IPS-11a (cell line): ENCODE measurements around the gene MCHR1.
"Not testable (repeated sequence)": the region's sequence is repeated elsewhere in the genome, so short reads cannot be mapped to it uniquely, and the experiment has no call there.

Experiments used
- H3K4me3 ChIP-seq: one replicate; pipeline ENCODE4 v1.5.1; 2013; ENCODE audit warnings: low read depth, low read length, control low read depth

The MCHR1 gene

DNA sequence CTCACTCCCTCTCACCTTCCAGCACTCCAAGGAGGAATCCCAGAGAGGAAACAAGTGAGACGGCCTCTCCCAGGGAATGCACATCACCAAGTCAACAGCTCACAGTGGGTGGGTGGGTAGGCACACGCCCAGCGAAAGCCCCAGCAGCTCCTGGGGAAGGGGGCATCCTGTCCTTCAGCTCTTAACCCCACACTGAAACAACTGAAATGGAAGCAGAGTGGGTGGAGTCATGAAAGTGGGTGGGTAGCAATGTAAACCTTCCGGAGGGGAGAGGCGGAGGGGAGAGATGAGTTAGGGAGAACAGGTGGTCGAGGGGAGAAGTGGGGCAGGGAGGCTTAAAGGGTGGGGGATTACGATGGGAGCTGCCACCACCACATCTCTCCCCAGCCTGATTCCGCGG lies 5.4 kb downstream of the MCHR1 start:
- peak overlapping the region; percentile 6 for H3K4me3 ChIP-seq

DNA sequence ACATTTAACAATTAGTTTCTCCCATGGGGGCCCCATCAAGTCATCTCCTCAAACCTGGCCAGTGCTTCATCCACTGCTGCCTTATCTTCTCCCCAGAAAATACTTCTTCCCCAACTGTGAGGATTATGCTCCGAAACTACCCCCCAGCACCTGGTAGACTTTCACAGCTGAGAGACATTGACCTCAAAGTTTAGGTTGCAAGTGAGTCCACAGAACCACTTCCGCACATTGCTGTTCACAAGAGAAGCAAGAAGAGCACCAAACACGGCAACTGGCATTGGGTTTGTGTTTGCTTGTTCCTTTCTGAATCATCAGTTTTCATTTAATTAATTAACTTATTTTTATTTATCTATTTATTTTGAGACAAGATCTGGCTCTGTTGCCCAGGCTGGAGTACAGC lies 6.1 kb downstream of the MCHR1 start:
- H3K4me3 ChIP-seq = no peak overlapping the region

DNA sequence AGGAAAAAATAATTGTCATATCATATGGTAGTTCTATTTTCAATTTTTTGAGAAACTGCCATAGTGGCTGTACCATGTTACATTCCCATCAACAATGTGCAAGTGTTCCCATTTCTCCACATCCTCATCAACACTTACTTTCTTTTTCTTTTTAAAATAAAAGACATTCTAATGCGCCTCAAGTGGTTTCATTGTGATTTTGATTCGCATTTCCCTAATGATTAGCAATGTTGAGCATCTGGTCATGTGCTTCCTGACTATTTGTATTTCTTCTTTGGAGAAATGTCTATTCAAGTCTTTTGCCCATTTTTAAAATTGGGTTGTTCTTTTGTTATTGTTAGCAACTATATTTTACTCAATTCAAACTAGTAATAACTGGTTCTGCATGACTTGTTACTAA lies 8.4 kb downstream of the MCHR1 start:
- no peak overlapping the region for H3K4me3 ChIP-seq

DNA sequence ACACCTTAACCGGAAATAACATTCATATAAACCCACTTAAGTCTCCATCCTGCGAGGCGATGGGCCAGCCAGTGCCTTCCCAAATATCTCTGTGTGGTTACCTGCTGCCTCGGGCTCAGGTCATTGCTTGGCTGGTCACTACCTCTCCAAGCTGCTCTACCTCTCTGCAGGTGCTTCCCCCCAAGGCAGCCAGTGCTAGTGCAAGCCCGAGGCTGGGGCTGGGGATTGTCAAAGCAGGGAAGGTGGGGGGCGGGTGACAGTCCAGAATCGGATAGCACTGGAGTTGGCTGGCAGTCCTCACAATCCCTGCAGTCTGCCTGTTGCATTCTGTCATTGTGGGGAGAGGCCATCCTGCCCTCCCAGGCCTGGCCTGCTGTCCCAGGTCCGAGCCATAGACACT lies 11.1 kb downstream of the MCHR1 start:
- no peak overlapping the region for H3K4me3 ChIP-seq

DNA sequence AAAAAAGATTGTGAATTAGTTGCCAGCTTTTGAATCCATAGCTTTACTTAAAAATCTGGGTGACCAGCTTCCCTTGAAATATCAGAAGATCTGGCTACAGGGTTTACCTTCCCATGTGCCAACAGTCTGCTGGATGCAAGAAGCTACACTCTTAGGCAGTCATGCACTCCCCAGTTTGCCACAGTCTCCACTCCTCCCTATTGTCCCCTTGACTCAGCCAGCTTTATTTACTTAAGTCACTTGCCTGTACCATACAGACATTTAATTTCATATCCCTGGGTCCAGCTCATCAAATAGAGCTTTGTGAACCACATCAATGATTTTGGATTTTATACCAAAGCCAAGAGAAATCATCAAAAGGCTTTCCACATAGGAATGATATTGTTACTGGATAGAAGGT lies 12.2 kb downstream of the MCHR1 start:
- no peak overlapping the region for H3K4me3 ChIP-seq

DNA sequence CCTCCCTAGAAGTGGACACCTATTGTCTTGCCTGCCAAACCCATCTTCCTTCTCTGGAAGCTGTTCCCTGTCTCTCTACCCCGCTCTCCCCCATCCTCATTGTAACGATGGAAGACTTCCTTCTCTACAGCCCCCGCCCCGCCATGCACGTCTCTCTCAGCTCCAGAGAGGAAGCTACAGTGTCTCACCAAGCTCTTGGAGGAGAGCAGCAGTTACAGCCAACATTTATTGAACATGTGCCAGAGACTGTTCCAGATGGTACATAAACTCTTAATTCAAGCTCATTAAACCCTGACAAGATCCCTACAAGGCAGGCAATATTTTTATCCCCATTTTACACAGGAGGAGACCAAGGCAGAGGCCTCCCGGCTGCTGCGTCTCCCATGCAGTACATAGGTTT lies 15.1 kb downstream of the MCHR1 start:
- no peak overlapping the region for H3K4me3 ChIP-seq

DNA sequence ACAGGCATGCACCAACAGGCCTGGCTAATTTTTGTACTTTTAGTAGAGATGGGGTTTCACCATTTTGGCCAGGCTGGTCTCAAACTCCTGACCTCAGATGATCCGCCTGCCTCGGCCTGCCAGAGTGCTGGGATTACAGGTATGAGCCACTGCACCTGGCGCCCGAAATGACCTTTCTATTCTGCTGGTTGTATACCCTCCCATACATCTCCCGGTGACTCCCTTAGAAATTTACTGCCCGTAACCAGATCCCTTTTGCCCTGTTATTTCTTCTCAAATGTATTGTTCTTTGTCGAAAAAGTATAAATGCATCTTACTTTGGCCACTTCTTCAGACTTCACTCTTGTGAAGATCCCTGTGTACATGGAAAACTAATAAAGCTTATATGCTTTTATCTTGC lies 22.0 kb downstream of the MCHR1 start:
- no peak overlapping the region for H3K4me3 ChIP-seq

DNA sequence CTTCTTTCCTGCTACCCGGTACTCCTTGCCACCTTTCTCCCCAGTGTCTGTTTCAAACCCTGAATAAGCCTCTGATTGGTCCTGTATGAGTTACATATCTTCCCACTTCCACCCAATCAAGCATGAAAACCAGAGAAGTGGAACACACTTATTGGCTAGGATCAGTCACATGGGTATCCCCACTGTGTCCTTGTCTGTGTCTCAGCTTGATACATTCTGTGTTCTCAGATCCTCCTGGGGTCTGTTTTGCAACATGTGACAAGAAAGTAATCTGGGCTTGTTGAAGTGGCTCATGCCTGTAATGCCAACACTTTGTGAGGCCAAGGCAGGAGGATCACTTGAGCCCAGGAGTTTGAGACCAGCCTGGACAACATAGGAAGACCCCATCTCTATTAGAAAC lies 23.9 kb downstream of the MCHR1 start:
- H3K4me3 ChIP-seq = no peak overlapping the region

DNA sequence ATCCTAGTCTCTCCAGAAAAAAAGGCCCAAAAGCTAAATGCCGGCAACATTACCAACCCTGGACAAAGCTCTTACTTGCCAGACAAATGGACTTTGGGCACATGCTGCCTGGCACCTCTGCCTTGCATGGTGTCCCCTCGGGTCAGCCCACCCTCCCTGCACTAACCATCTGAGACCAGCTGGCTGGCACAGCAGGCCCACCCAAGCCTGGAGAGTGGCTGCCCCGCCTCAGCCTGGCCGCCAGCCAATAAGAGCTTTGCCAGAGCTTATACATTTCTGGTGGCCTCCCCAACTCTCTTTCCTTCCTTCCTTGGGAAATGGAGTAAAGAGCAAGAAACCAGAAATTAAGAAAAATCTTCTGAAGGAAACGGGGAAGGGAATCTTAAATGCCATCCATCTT lies 24.5 kb downstream of the MCHR1 start:
- H3K4me3 ChIP-seq = no peak overlapping the region

DNA sequence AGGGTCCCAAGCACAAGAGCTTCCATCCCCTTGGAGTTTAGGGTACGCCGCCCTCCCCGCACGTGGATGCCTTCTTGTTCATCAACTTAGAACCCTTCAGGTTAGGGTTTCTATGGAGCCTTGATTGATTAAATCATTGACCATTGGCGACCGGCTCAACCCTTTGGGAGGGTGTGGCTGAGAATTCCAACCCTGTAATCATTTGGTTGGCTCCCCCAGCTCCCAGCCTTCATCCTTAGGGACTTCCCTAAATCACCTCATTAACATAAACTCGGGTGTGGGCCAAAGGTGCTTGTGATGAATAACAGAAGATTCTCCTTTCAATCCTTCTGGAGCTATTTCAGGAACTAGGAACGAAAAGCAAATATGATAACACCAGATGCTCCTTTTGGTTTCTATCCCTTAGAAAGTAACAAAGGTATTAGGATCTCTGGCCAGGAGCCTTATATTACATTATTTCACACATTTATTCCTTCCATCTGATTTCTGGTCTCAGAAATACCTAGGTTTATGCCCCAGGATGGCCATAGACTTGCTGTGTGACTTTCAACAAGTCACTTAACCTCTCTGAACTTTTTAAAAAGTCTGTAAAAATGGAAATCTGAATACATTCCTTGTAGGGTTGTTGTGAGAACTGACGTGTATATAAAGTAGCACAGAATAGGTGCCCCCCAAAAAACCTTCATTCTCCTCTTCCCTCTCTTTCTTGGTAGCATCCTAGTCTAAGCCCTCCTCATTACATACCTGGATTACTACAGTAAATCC lies 26.8 kb downstream of the MCHR1 start:
- no peak overlapping the region for H3K4me3 ChIP-seq

DNA sequence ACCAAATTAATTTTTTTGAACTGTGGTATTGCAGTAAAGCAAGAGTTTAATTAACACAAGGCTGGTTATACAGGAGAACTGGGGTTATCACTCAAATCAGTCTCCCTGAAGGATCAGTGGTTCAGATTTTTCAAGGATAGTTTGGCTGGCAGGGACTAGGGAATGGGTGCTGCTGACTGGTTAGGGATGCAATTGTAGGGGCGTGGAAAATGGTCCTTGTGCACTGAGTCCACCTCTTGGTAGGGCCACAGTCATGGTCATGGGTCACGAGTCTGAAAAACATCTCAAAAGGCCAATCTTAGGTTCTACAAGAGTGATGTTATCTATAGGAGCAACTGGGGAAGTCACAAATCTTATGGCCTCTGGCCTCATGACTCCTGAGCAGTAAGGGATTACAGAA lies 27.9 kb downstream of the MCHR1 start:
- no peak overlapping the region for H3K4me3 ChIP-seq

DNA sequence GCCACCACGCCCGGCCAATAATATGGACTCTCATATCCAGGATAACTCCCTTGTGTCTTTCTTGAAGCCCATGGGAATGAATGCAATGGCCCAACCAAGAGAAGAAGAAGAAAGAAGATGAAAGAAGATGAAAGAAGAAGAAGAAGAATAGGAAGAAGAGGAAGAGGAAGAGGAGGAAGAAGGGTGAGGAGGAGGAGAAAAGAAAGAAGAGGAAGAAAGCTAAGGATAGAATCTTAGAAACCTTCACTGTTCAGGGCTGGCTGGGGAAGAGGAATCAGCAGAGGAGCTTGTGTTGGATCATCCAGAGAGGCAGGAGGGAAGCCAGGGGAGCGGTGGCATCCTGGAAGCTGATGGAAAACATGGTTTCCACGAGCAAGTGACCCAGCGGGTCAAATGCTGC lies 28.9 kb downstream of the MCHR1 start:
- H3K4me3 ChIP-seq = no peak overlapping the region

DNA sequence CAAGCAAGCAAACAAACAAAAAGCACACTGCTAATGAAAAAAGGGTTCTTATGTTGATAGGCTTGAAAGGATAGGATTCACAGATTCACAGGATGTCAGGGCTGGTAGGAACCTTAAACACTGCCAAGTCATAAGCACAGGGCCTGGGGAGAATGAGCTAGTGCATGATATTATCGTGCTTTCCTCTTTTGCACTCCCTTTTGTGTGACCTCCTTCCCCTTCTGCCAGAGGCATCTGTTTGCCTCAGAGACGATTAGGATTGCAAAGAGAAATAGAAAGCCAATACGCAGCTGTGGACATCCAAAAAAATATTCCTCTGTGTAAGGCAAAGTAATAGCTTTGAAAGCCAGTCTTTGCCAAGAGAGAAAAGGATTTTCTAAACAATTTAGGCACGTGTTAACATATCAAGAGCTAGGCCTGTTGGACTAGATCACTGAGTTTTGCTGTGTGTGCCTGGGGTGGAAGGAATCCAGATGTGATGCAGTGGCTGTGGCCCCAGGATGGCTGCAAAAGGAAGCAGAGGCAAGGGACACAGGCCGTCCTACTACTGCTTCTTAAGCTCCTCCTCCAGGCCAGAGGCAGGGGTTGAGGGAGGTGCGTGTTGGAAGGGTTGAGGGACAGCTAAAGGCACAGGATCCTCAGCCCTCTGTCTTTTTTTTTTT lies 30.6 kb downstream of the MCHR1 start:
- H3K4me3 ChIP-seq = no peak overlapping the region

DNA sequence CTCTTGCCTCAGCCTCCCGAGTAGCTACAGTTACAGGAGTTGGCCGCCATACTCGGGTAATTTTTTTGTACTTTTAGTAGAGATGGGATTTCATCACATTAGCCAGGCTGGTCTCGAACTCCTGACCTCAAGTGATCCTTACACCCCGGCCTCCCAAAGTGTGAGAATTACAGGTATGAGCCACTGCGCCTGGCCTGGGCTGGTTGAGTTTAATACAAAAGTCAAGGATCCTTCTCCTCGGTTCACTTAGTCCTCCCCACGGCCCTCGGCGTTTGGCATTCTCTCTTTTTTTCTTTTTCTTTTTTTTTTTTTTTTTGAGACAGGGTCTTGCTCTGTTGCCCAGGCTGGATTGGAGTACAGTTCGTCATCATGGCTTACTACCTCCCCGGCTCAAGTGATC lies 33.0 kb downstream of the MCHR1 start:
- no peak overlapping the region for H3K4me3 ChIP-seq

DNA sequence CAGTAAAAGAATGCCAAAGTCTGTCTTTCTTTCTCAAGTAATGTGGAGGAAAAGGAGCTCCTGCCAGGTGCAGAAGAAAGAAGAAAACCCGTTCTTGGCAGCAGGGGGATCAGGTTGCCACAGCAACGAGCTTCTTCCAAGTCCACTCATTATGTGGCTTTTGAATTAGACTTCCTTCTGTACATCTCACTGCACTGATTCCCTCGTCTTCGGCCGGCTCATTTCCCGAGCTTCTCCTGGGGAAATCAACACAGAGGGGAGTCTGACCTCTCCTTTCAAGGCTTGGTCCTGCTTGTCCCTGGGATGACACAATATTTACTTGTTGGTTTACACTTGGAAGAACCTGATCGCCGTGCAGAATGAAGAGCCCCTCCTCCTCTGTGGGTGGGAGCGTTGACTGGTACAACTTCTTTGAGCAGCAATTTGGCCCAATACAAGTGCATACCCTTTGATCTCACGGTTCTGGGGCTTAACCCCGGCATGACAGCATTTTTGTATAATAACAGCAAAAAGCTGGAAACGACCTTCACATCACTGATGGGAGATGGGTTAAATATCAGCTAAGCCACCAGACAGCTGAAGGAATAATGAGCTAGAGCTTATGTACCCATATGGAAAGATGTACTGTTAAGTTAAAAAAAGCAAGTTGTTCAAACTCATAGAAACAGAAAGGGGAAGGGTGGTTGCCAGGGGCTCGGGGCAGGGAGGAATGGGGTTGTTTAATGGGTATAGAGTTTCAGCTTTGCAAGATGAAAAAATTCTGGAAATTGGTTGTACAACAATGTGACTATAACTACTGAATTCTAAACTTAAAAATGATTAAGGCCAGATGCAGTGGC lies 35.4 kb downstream of the MCHR1 start:
- H3K4me3 ChIP-seq = no peak overlapping the region

DNA sequence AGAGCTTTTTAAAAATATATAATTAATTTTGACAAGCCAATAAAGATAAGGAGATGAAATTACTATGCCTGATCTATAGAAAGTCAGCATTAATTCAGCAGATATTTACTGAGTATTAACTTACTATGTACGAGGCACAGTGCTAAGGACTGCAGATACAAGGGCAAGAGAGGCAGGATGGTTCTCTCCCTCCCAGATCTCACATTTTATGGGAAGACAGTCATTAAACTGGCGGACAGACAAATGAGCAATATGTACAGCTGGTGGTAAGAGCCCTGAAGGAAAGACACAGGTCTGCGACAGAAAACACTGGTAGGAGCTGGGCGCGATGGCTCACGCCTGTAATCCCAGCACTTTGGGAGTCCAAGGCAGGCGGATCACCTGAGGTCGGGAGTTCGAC lies 36.8 kb downstream of the MCHR1 start:
- H3K4me3 ChIP-seq = no peak overlapping the region

DNA sequence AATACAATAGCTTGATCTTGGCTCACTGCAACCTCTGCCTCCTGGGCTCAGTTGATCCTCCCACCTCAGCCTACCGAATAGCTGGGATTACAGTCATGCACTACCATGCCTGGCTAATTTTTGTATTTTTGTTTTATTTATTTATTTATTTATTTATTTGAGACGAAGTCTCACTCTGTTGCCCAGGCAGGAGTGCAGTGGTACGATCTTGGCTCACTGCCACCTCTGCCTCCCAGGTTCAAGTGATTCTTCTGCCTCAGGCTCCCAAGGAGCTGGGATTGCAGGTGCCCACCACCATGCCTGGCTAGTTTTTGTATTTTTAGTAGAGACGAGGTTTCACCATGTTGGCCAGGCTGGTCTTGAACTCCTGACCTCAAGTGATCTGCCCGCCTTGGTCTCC lies 38.4 kb downstream of the MCHR1 start:
- not testable (repeated sequence) for H3K4me3 ChIP-seq

DNA sequence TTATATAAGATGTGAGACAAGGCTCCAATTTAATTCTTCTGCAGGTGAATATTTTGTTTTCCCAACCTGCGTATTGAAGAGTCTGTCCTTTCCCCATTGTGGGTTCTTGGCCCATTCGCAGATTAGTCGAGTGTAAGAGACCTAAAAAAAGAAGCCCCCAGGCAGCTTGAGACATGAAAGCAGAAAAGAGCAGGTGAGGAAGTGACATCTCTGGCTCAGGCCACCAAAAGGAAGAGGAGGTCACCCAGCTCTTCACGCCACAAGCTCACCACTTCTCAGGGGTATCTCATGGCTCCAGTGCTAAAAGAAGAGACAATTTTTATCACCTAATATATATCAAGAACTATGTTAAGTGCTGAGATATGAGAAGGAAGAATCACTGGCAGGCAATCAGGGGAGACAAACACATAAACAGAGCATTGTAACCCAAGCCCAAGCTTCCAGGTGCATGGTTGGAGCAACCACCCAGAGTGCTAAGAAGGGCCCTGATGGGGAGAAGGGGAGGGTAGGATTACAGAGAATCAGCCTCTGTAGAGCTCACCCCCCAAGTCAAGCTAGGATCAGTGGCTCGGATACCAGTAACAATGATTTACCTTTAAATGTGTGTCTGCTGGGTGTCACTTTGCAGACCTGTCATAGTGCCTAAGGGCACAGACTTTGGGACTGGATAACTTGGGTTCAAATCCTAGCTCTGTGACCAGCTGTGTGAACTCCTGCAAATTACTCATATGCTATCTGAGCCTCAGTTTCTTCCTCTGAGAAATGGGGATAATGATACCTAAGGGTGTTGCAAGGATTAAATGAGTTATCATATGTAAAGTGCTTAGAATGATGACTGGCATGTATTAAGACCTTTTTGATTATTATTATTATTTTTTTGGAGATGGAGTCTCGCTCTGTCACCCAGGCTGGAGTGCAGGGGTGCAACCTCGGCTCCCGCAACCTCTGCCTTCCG lies 39.2 kb downstream of the MCHR1 start:
- no peak overlapping the region for H3K4me3 ChIP-seq

DNA sequence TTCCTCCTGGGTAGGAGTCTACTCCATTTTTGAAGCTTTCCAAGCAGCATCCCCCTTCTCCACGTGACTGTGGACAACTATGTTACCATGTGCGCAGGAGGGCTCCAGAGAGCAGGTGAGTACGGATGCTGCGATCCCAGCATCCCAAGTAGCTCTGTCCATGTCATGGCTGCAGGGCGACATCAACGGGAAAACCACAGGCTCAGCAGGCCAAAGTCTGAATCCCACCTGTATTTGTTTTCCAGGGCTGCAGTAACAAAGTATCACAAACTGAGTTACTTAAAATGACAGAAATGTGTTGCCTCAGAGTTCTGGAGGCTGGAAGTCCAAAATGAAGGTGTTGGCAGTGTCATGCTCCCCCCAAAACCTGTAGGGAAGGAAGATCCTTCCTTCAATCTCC lies 40.3 kb downstream of the MCHR1 start:
- H3K4me3 ChIP-seq = no peak overlapping the region

DNA sequence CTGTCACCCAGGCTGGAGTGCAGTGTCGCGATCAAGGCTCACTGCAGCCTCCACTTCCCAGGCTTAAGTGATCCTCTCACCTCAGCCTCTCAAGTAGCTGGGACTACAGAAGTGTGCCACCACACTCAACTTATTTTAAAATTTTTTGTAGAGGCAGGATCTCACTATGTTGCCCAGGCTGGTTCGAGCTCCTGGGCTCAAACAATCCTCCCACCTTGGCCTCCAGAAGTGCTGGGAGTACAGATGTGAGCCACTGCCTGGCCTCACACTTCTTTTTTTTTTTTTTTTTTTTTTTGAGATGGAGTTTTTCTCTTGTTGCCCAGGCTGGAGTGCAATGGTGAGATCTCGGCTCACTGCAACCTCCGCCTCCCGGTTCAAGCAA lies 40.9 kb downstream of the MCHR1 start:
- H3K4me3 ChIP-seq = not testable (repeated sequence)
